MM.1S (cell line): ENCODE data around the gene BRINP1.

Experiments used
- DNase-seq: peaks from one replicate; pipeline ENCODE4 v3.0.0-alpha.2; 2015
- H2AFZ ChIP-seq: fragments of 300-600 bp; sonication (generic); 2 replicates; pipeline ENCODE4 v1.6.0; 2016; ENCODE audit warnings: antibody characterized with exemption, low read length
- H3F3A ChIP-seq: fragments of 300-600 bp; sonication (generic); 2 replicates; pipeline ENCODE4 v1.6.1; 2016; ENCODE audit warnings: mild to moderate bottlenecking, antibody characterized with exemption, low read length, moderate library complexity, mixed read lengths; ENCODE audit not compliant: insufficient read depth
- H3K27ac ChIP-seq: fragments of 300-600 bp; sonication (generic); 2 replicates; pipeline ENCODE4 v1.5.1; 2016; ENCODE audit warnings: mild to moderate bottlenecking, low read length
- H3K27me3 ChIP-seq: fragments of 300-600 bp; sonication (generic); replicated peaks from 2 replicates; pipeline ENCODE4 v1.6.0; 2016; ENCODE audit warnings: low read length; ENCODE audit not compliant: insufficient read depth
- H3K36me3 ChIP-seq: fragments of 300-600 bp; sonication (generic); replicated peaks from 2 replicates; pipeline ENCODE4 v1.6.1; 2016; ENCODE audit warnings: mild to moderate bottlenecking, low read length, mixed read lengths; ENCODE audit not compliant: insufficient read depth
- H3K4me1 ChIP-seq: fragments of 300-600 bp; sonication (generic); 2 replicates; pipeline ENCODE4 v1.6.1; 2016; ENCODE audit warnings: low read length, mixed read lengths
- H3K4me2 ChIP-seq: fragments of 300-600 bp; sonication (generic); 2 replicates; pipeline ENCODE4 v1.6.0; 2016; ENCODE audit warnings: low read depth, low read length
- H3K4me3 ChIP-seq: fragments of 300-600 bp; sonication (generic); 2 replicates; pipeline ENCODE4 v1.5.1; 2016; ENCODE audit warnings: low read length, mixed read lengths
- H3K79me2 ChIP-seq: fragments of 300-600 bp; sonication (generic); 2 replicates; pipeline ENCODE4 v1.6.1; 2016; ENCODE audit warnings: mixed run types, low read length, mixed read lengths
- H3K9ac ChIP-seq: fragments of 300-600 bp; sonication (generic); 2 replicates; pipeline ENCODE4 v1.6.1; 2016; ENCODE audit warnings: low read length, mixed read lengths
- H3K9me2 ChIP-seq: fragments of 300-600 bp; sonication (generic); replicated peaks from 2 replicates; pipeline ENCODE4 v1.6.1; 2016; ENCODE audit warnings: mild to moderate bottlenecking, low read length, mixed read lengths; ENCODE audit not compliant: insufficient read depth
- H3K9me3 ChIP-seq: fragments of 300-600 bp; sonication (generic); replicated peaks from 2 replicates; pipeline ENCODE4 v1.6.1; 2016; ENCODE audit warnings: mild to moderate bottlenecking, low read length, mixed read lengths; ENCODE audit not compliant: insufficient read depth
- H4K20me1 ChIP-seq: fragments of 300-600 bp; sonication (generic); 2 replicates; pipeline ENCODE4 v1.6.1; 2016; ENCODE audit warnings: mild to moderate bottlenecking, low read length, moderate library complexity, mixed read lengths; ENCODE audit not compliant: insufficient read depth
- CTCF ChIP-seq: fragments of 300-600 bp; sonication (generic); IDR thresholded peaks from 2 replicates; pipeline ENCODE4 v1.5.1; 2016; ENCODE audit warnings: antibody characterized with exemption, low read length, mixed read lengths
- EZH2 ChIP-seq: fragments of 300-600 bp; sonication (generic); optimal IDR thresholded peaks from 2 replicates; pipeline ENCODE3; 2017; ENCODE audit warnings: low read depth, mild to moderate bottlenecking, antibody characterized with exemption, low read length, mixed read lengths
- EZH2phosphoT487 ChIP-seq: fragments of 300-600 bp; sonication (generic); IDR thresholded peaks from 2 replicates; pipeline ENCODE4 v1.6.1; 2018; ENCODE audit warnings: antibody characterized with exemption, low read length

Gene BRINP1

DNA sequence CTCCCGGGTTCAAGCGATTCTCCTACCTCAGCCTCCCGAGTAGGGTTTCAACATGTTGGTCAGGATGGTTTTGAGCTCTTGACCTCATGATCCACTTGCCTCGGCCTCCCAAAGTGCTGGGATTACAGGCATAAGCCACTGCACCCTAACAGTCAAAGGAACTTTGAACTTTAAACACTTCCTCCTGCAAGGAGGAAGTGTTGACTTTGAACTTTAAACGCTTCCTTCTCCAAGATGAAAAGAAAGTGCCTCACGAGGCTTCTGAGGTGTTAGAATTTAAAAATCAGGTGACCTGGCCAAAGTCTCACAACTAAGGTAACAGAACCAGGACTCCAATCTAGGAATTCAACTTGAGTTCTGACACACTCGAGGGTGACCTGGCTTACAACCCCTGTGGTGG is 150.9 kb downstream of the BRINP1 start:
- no peak for DNase-seq
- Histone ChIP-seq H3K4me2 (no peak overlapping the region), H3K4me1 (no peaks in the 10 kb centered on the region), H3K27ac (no peak overlapping the region), H3K79me2 (no peaks in the 10 kb centered on the region), H3K9me2 (no peaks in the 10 kb centered on the region), H3K9me3 (no peaks in the 10 kb centered on the region), H4K20me1 (no peaks in the 10 kb centered on the region), H3F3A (no peaks in the 10 kb centered on the region), H3K9ac (no peak overlapping the region), H2AFZ (no peak overlapping the region), H3K4me3 (no peak overlapping the region), H3K27me3 (no peaks in the 10 kb centered on the region), H3K36me3 (no peaks in the 10 kb centered on the region)
- no peak for TF ChIP-seq EZH2

- Histone ChIP-seq H3K9me3 (no peaks in the 10 kb centered on the region), H3F3A (no peaks in the 10 kb centered on the region), H2AFZ (no peak overlapping the region), H3K27ac (no peak overlapping the region), H3K27me3 (no peaks in the 10 kb centered on the region), H3K9me2 (no peaks in the 10 kb centered on the region), H3K79me2 (no peaks in the 10 kb centered on the region), H3K36me3 (no peaks in the 10 kb centered on the region), H4K20me1 (no peaks in the 10 kb centered on the region), H3K4me2 (no peak overlapping the region), H3K9ac (no peak overlapping the region), H3K4me1 (no peaks in the 10 kb centered on the region), H3K4me3 (no peak overlapping the region)
- DNase-seq = no peak
- TF ChIP-seq CTCF = no peak
- no peak for TF ChIP-seq EZH2
- TF ChIP-seq EZH2phosphoT487 = no peak
Observed at GRCh38 chr9:119216651-119217331, 152.4 kb downstream of the BRINP1 start.

DNA sequence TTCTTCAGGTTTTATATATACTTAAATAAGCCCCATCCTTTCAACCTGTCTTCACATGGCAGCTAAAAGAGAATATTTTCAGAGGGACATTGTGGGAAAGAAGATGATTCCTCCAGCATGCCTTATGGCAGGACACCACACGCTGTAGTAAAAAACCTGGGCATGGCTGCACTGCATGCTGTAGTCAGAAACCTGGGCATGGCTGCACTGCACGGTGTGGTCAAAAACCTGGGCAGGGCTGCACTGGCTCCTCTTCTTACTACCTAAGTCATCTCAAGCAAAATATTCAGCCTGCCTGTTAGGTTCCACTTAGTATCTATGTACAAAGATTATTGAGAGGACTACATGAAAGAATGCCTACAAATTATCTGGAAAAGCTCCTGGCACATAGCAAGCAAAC is 153.6 kb downstream of the BRINP1 start:
- no peaks in the 10 kb centered on the region for H3K9me2 ChIP-seq
- H3K9me3 ChIP-seq = no peaks in the 10 kb centered on the region
- no peak overlapping the region for H3K27ac ChIP-seq
- no peak for DNase-seq
- H3K9ac ChIP-seq = no peak overlapping the region
- no peaks in the 10 kb centered on the region for H3K27me3 ChIP-seq
- H3K36me3 ChIP-seq = no peaks in the 10 kb centered on the region
- no peak overlapping the region for H3K4me2 ChIP-seq
- H3F3A ChIP-seq = no peaks in the 10 kb centered on the region
- H3K4me3 ChIP-seq = no peak overlapping the region
- no peak overlapping the region for H2AFZ ChIP-seq
- no peaks in the 10 kb centered on the region for H3K4me1 ChIP-seq
- H3K79me2 ChIP-seq = no peaks in the 10 kb centered on the region
- no peaks in the 10 kb centered on the region for H4K20me1 ChIP-seq
- TF ChIP-seq CTCF = no peak
- TF ChIP-seq EZH2 = no peak
- TF ChIP-seq EZH2phosphoT487 = no peak

GRCh38 chr9:119213471-119213870 is 155.8 kb downstream of the BRINP1 start:
- H4K20me1 ChIP-seq = no peaks in the 10 kb centered on the region
- no peak overlapping the region for H2AFZ ChIP-seq
- H3K27ac ChIP-seq = no peak overlapping the region
- H3K79me2 ChIP-seq = no peaks in the 10 kb centered on the region
- H3F3A ChIP-seq = no peaks in the 10 kb centered on the region
- no peak overlapping the region for H3K4me3 ChIP-seq
- no peaks in the 10 kb centered on the region for H3K4me1 ChIP-seq
- DNase-seq = no peak
- H3K9ac ChIP-seq = no peak overlapping the region
- no peaks in the 10 kb centered on the region for H3K9me3 ChIP-seq
- H3K27me3 ChIP-seq = no peaks in the 10 kb centered on the region
- H3K9me2 ChIP-seq = no peaks in the 10 kb centered on the region
- TF ChIP-seq EZH2phosphoT487 (no peak), CTCF (no peak), EZH2 (no peak)
- no peaks in the 10 kb centered on the region for H3K36me3 ChIP-seq
- no peak overlapping the region for H3K4me2 ChIP-seq
